Measurements from ENCODE around the gene SFSWAP.
A peak's percentile ranks its signal among the peaks of the same experiment; 100 is the strongest.

Gene SFSWAP

GRCh38 chr12:131745706-131746105, 34.8 kb downstream of the SFSWAP start:
- POLR2A ChIA-PET (ENCODE audit: low non-redundant PET), result no interaction called here

GRCh38 chr12:131747276-131748177, 36.6 kb downstream of the SFSWAP start:
- TF ChIP-seq CTCF (conservative IDR thresholded peaks at IDR 0.05; ENCODE audit: low read depth), result no peak
- peak overlapping the region; percentile 18 for H3K27ac ChIP-seq
- no peak for DNase-seq (ENCODE audit: low spot score)
- ChIA-PET POLR2A (ENCODE audit: low non-redundant PET) (no interaction called here), CTCF (interaction anchor here (0.6 kb wide), 1 partner anchor 48 kb away, joined by 7 read pairs; no protein-coding TSS in a partner anchor)

More at GRCh38 chr12:131745706-131746105, 34.8 kb downstream of the SFSWAP start:
- DNase-seq (ENCODE audit: low spot score), result no peak
- no peak overlapping the region for H3K27ac ChIP-seq
- CTCF ChIA-PET, result no interaction called here
- no peak for TF ChIP-seq CTCF (conservative IDR thresholded peaks at IDR 0.05; ENCODE audit: low read depth)

DNA sequence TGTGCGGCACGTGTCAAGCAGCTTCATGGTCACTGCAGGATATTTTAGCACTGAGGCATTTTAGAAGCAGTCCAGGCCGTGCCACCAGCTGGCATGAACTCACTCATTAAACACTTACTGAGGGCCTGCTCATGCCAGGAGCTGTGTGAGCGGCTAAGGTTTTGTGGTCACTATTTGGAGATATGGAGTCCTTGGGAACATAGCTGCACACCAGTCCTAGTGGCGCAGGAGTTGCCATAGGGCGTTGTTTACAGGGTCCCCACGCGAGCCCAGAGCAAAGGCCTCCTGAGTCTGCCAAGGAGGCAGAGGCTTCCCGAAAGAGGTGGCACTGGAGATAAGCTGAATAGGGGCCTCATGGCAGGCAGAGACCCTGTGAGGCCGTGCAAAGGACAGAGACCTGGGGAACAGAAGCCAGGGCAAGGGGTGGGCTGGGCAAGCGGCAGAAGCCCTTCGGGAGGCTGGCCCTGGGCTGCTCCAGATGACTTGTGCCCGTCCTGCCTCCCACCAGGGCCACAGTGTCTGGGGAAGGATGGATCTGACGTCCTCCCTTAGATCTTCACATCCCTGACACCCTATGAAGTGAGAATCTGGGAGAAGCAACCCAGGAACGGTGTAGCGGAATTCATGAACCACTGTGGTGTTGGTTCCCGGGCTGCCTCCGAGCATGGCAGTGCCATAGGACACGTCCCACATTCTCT, 38.9 kb downstream of the SFSWAP start:
- ChIA-PET CTCF (no interaction called here), POLR2A (ENCODE audit: low non-redundant PET) (no interaction called here)
- TF ChIP-seq CTCF (conservative IDR thresholded peaks at IDR 0.05; ENCODE audit: low read depth), result no peak
- H3K27ac ChIP-seq, result peak overlapping the region; percentile 26; the same call in 1 of the 2 replicates
- no peak for DNase-seq (ENCODE audit: low spot score)

DNA sequence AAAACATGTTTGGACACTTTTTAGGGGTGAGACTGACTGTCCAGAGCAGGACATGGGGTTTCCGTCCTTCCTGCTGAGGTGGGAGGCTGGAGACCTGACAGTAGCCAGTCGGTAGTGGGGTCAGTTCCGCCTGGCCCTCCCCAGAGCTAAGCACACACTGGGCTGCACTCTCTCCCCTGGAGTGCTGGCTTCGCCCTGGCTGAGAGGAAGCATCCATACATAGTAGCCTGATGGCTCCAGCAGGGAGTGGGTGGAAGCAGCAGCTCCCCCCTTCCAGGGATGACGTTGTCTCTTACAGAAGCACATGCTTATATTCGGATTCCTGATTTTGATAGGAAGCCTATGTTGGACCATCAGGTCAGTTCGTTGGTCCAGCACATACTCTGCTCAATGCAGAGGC, 40.4 kb downstream of the SFSWAP start:
- CTCF ChIA-PET, result interaction anchor here (0.6 to 0.7 kb wide), 2 partner anchors 651 to 835 kb away, joined by 3 to 6 read pairs; no protein-coding TSS in a partner anchor
- POLR2A ChIA-PET (ENCODE audit: low non-redundant PET), result no interaction called here
- TF ChIP-seq CTCF (conservative IDR thresholded peaks at IDR 0.05; ENCODE audit: low read depth), result no peak
- DNase-seq (ENCODE audit: low spot score), result no peak
- no peak overlapping the region for H3K27ac ChIP-seq

GRCh38 chr12:131752451-131752850, 41.6 kb downstream of the SFSWAP start:
- ChIA-PET CTCF (no interaction called here), POLR2A (ENCODE audit: low non-redundant PET) (no interaction called here)
- TF ChIP-seq CTCF (conservative IDR thresholded peaks at IDR 0.05; ENCODE audit: low read depth), result no peak
- no peak for DNase-seq (ENCODE audit: low spot score)
- H3K27ac ChIP-seq, result no peak overlapping the region

GRCh38 chr12:131753005-131753404, 42.1 kb downstream of the SFSWAP start:
- DNase-seq (ENCODE audit: low spot score), result no peak
- ChIA-PET CTCF (no interaction called here), POLR2A (ENCODE audit: low non-redundant PET) (no interaction called here)
- no peak for TF ChIP-seq CTCF (conservative IDR thresholded peaks at IDR 0.05; ENCODE audit: low read depth)
- no peak overlapping the region for H3K27ac ChIP-seq
